H1 (cell line): ENCODE results near the gene PRICKLE1.

Experiments used
- ATF3 ChIP-seq: IDR thresholded peaks from 2 replicates; pipeline ENCODE4 v1.6.1; 2011; ENCODE audit warnings: low read depth, mild to moderate bottlenecking, low read length; ENCODE audit not compliant: insufficient read depth
- CBX5 ChIP-seq: fragments of 300-800, 300-1000 bp; sonication (generic); IDR thresholded peaks from 2 replicates; pipeline ENCODE4 v1.7.1; 2016; ENCODE audit warnings: antibody characterized with exemption, low read length, low read depth
- HDAC2 ChIP-seq, 2 experiments: fragments of 300-600 bp in 1 of 2; sonication (generic) in 1 of 2; IDR thresholded peaks; 2 replicates each; pipeline ENCODE4 v1.6.1; 2011 to 2012; ENCODE audit warnings: low read depth in 2 of 2, low read length in 2 of 2, mild to moderate bottlenecking in 2 of 2, moderate library complexity in 2 of 2, borderline replicate concordance in 1 of 2, inconsistent platforms in 1 of 2
- JUN ChIP-seq: IDR thresholded peaks from 2 replicates; pipeline ENCODE4 v1.6.1; 2011; ENCODE audit warnings: low read depth, mild to moderate bottlenecking, improper control_type of control experiment, low read length
- POLR2A ChIP-seq, 2 experiments: IDR thresholded peaks; 1 replicate in 1 of 2; 2 replicates in 1 of 2; pipeline ENCODE4 v1.6.1; 2011; ENCODE audit warnings: low read depth in 2 of 2, low read length in 2 of 2, mild to moderate bottlenecking in 2 of 2; ENCODE audit errors: control extremely low read depth in 1 of 2
- RNF2 ChIP-seq: fragments of 200-900, 300-1000 bp; sonication (generic); IDR thresholded peaks from 2 replicates; pipeline ENCODE4 v1.7.1; 2016; ENCODE audit warnings: borderline replicate concordance, low read depth, mild to moderate bottlenecking, antibody characterized with exemption, low read length; ENCODE audit not compliant: poor library complexity, severe bottlenecking; ENCODE audit errors: missing control alignments
- RXRA ChIP-seq: IDR thresholded peaks from 2 replicates; pipeline ENCODE4 v1.6.1; 2011; ENCODE audit warnings: low read depth, mild to moderate bottlenecking, low read length, moderate library complexity; ENCODE audit not compliant: insufficient read depth
- SRF ChIP-seq: IDR thresholded peaks from 2 replicates; pipeline ENCODE4 v1.6.1; 2011; ENCODE audit warnings: mild to moderate bottlenecking, low read depth, low read length, moderate library complexity
- TF ChIP-seq, protein P1 (sequence below), 3 experiments: IDR thresholded peaks; 1 replicate in 2 of 3; 2 replicates in 1 of 3; pipeline versions ENCODE4 v1.5.1 to v1.6.1; 2011; ENCODE audit warnings: low read length in 3 of 3, mild to moderate bottlenecking in 3 of 3, inconsistent platforms in 2 of 3, low read depth in 1 of 3, moderate library complexity in 1 of 3; ENCODE audit not compliant: insufficient read depth in 1 of 3; ENCODE audit errors: control extremely low read depth in 1 of 3

- TF ChIP-seq ATF3 (no peak), JUN (no peak), CBX5 (no peak), RXRA (no peak), HDAC2 (IDR thresholded peaks at IDR 0.05; ENCODE audit: borderline replicate concordance in 1 of 2, low read depth in 2 of 2, low read length in 2 of 2) (no peak), RNF2 (no peak), POLR2A (IDR thresholded peaks at IDR 0.05; ENCODE audit: control extremely low read depth in 1 of 2, low read depth in 2 of 2, low read length in 2 of 2) (no peak), SRF (no peak)
- TF ChIP-seq, protein P1, sequence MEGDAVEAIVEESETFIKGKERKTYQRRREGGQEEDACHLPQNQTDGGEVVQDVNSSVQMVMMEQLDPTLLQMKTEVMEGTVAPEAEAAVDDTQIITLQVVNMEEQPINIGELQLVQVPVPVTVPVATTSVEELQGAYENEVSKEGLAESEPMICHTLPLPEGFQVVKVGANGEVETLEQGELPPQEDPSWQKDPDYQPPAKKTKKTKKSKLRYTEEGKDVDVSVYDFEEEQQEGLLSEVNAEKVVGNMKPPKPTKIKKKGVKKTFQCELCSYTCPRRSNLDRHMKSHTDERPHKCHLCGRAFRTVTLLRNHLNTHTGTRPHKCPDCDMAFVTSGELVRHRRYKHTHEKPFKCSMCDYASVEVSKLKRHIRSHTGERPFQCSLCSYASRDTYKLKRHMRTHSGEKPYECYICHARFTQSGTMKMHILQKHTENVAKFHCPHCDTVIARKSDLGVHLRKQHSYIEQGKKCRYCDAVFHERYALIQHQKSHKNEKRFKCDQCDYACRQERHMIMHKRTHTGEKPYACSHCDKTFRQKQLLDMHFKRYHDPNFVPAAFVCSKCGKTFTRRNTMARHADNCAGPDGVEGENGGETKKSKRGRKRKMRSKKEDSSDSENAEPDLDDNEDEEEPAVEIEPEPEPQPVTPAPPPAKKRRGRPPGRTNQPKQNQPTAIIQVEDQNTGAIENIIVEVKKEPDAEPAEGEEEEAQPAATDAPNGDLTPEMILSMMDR (IDR thresholded peaks at IDR 0.05; ENCODE audit: control extremely low read depth in 1 of 3, insufficient read depth in 1 of 3, low read depth in 1 of 3, low read length in 3 of 3), result no peak
Measured at GRCh38 chr12:42477941-42478340, 111.6 kb downstream of the PRICKLE1 start.
